Uterus (tissue), 2 donors: ENCODE data around the gene GUCY2F.

ENCODE experiments used
- POLR2A ChIP-seq, 2 donors: fragments of 450-650 bp; IDR thresholded peaks; one replicate each; pipeline ENCODE4 v1.6.1; 2016; ENCODE audit warnings: antibody characterized with exemption in 2 of 2, mild to moderate bottlenecking in 1 of 2, moderate library complexity in 1 of 2
- TF ChIP-seq, protein P1 (sequence below), 4 experiments: fragments of 200-600 bp in 2 of 4; fragments of 450-650 bp in 2 of 4; sonication (generic) in 2 of 4; IDR thresholded peaks; one replicate each; pipeline ENCODE4 v1.5.1; 2016 to 2019; ENCODE audit warnings: antibody characterized with exemption in 4 of 4, mild to moderate bottlenecking in 2 of 4, moderate library complexity in 1 of 4

DNA sequence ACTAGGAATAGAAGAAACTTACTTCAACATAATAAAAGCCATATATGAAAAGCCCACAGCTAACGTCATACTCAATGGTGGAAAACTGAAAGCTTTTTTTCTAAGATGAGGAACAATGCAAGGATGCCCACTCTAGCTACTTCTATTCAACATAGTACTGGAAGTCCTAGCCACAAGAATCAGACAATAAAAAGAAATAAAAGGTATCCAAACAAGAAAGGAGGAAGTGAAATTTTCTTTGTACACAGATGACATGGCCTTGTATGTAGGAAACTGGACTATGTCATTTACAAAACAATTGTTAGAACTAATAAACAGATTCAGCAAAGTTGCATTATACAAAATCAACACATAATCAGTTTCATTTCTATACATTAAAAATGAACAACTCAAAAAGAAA lies 29.2 kb upstream of the GUCY2F start:
- TF ChIP-seq, protein P1, sequence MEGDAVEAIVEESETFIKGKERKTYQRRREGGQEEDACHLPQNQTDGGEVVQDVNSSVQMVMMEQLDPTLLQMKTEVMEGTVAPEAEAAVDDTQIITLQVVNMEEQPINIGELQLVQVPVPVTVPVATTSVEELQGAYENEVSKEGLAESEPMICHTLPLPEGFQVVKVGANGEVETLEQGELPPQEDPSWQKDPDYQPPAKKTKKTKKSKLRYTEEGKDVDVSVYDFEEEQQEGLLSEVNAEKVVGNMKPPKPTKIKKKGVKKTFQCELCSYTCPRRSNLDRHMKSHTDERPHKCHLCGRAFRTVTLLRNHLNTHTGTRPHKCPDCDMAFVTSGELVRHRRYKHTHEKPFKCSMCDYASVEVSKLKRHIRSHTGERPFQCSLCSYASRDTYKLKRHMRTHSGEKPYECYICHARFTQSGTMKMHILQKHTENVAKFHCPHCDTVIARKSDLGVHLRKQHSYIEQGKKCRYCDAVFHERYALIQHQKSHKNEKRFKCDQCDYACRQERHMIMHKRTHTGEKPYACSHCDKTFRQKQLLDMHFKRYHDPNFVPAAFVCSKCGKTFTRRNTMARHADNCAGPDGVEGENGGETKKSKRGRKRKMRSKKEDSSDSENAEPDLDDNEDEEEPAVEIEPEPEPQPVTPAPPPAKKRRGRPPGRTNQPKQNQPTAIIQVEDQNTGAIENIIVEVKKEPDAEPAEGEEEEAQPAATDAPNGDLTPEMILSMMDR (IDR thresholded peaks at IDR 0.05): no peak
- no peak for TF ChIP-seq POLR2A (IDR thresholded peaks at IDR 0.05)
